ENCODE results near the gene CNN2. TPM values are rescaled to one million over a fixed set of nuclear protein-coding genes. Genes with fewer than 3 reads are reported as not detected.

Gene CNN2
- total and polyA plus RNA-seq, 2 of the 13 experiments (the other 11 are each of a cell fraction or from before 2014, with no cell fraction given) = 63.6 to 70.0 TPM

- TF ChIP-seq TAF15 (IDR thresholded peaks at IDR 0.05; ENCODE audit: low read depth, low read length, poor library complexity, severe bottlenecking) (no peak), SAFB2 (CRISPR knock-in tag; IDR thresholded peaks at IDR 0.05; ENCODE audit: borderline replicate concordance, low read depth) (no peak), ZMYM4 (CRISPR knock-in tag; IDR thresholded peaks at IDR 0.05) (peak; percentile 29; the same call in 1 of the 2 replicates), ZSCAN30 (CRISPR knock-in tag; IDR thresholded peaks at IDR 0.05) (no peak), ZFX (CRISPR knock-in tag; IDR thresholded peaks at IDR 0.05; ENCODE audit: low read depth) (peak; percentile 58), PLRG1 (conservative IDR thresholded peaks at IDR 0.05) (no peak), RORA (CRISPR knock-in tag; IDR thresholded peaks at IDR 0.05) (no peak), ZSCAN31 (CRISPR knock-in tag; IDR thresholded peaks at IDR 0.05; ENCODE audit: low read depth) (peak; percentile 70), ZNF235 (CRISPR knock-in tag; IDR thresholded peaks at IDR 0.05; ENCODE audit: borderline replicate concordance) (0 out of 2 replicates have a peak, but pooled peaks have one; percentile 17), CENPT (CRISPR knock-in tag; IDR thresholded peaks at IDR 0.05; ENCODE audit: low read depth) (peak; percentile 87; the same call in 1 of the 2 replicates), RARA (CRISPR knock-in tag; IDR thresholded peaks at IDR 0.05) (no peak; the same call in 1 of the 2 replicates), ZNF616 (CRISPR knock-in tag; IDR thresholded peaks at IDR 0.05; ENCODE audit: low read depth) (peak; percentile 73; the same call in 1 of the 2 replicates), XRCC5 (optimal IDR thresholded peaks at IDR 0.05; ENCODE audit: low read length) (peak; percentile 12), ZUFSP (CRISPR knock-in tag; IDR thresholded peaks at IDR 0.05; ENCODE audit: borderline replicate concordance) (no peak), ZNF652 (CRISPR knock-in tag; IDR thresholded peaks at IDR 0.05; ENCODE audit: borderline replicate concordance, low read depth) (no peak), ZFY (CRISPR knock-in tag; IDR thresholded peaks at IDR 0.05) (peak; percentile 69), ZNF776 (CRISPR knock-in tag; IDR thresholded peaks at IDR 0.05) (peak; percentile 37), PITX1 (CRISPR knock-in tag; IDR thresholded peaks at IDR 0.05) (peak; percentile 47), RBFOX2 (IDR thresholded peaks at IDR 0.05; ENCODE audit: low read depth, low read length) (0 out of 2 replicates have a peak, but pooled peaks have one; percentile 55), FOSL2 (CRISPR knock-in tag; IDR thresholded peaks at IDR 0.05) (no peak), ATF7-NPFF (CRISPR knock-in tag; IDR thresholded peaks at IDR 0.05; ENCODE audit: low read depth) (peak; percentile 58; the same call in 1 of the 2 replicates), MED1 (CRISPR knock-in tag; IDR thresholded peaks at IDR 0.05) (peak; percentile 35; the same call in 1 of the 2 replicates), FOXK1 (CRISPR knock-in tag; IDR thresholded peaks at IDR 0.05; ENCODE audit: borderline replicate concordance, low read depth) (no peak), TEF (CRISPR knock-in tag; IDR thresholded peaks at IDR 0.05) (no peak), KMT2A (CRISPR knock-in tag; IDR thresholded peaks at IDR 0.05) (peak; percentile 53), ZNF263 (CRISPR knock-in tag; IDR thresholded peaks at IDR 0.05) (peak; percentile 89), SCMH1 (CRISPR knock-in tag; IDR thresholded peaks at IDR 0.05; ENCODE audit: borderline replicate concordance) (no peak)
- TF ChIP-seq, protein P1, sequence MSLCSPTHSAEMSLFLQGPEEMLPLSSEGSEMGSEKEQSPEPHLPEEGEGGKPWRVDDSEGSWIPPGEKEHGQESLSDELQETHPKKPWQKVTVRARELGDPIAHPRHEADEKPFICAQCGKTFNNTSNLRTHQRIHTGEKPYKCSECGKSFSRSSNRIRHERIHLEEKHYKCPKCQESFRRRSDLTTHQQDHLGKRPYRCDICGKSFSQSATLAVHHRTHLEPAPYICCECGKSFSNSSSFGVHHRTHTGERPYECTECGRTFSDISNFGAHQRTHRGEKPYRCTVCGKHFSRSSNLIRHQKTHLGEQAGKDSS (CRISPR knock-in tag; IDR thresholded peaks at IDR 0.05; ENCODE audit: borderline replicate concordance, low read depth) = peak; percentile 76; the same call in 1 of the 2 replicates
Measured at GRCh38 chr19:1064661-1065605, 38.5 kb downstream of the CNN2 start (continued).

Data from HepG2 (cell line).